Natural killer cell (primary cell): Measurements from ENCODE around the gene APBA1. TPM values are rescaled to one million over a fixed set of nuclear protein-coding genes. Genes with fewer than 3 reads are reported as not detected.

Experiments
- ATAC-seq, 3 donors: fragments of 150-1000 bp in 2 of 3; fragments of 200-7000 bp in 1 of 3; cut with Tn5 transposase; 1 replicate in 1 of 3; 2 replicates in 2 of 3; pipeline ENCODE4 v1.10.0; 2021; ENCODE audit warnings: mild to moderate bottlenecking in 2 of 3, moderate library complexity in 2 of 3
- DNase-seq, 2 donors: peaks; one replicate each; pipeline versions ENCODE4 v3.0.0 to v3.0.0-alpha.2; 2013 to 2021; ENCODE audit warnings: mixed read lengths in 1 of 2
- H3K27ac ChIP-seq: one replicate; pipeline ENCODE4 v1.5.1; 2013; ENCODE audit warnings: mild to moderate bottlenecking, low read length
- H3K27me3 ChIP-seq: one replicate; pipeline ENCODE4 v1.6.1; 2013; ENCODE audit warnings: low read length; ENCODE audit not compliant: control insufficient read depth, insufficient read depth
- H3K36me3 ChIP-seq: one replicate; pipeline ENCODE4 v1.6.1; 2013; ENCODE audit warnings: low read length; ENCODE audit not compliant: control insufficient read depth, insufficient read depth
- H3K4me1 ChIP-seq: one replicate; pipeline ENCODE4 v1.6.1; 2013; ENCODE audit warnings: low read length; ENCODE audit not compliant: control insufficient read depth, insufficient read depth
- H3K4me3 ChIP-seq: one replicate; pipeline ENCODE4 v1.5.1; 2013; ENCODE audit warnings: low read length
- H3K9me3 ChIP-seq: one replicate; pipeline ENCODE4 v1.6.1; 2013; ENCODE audit warnings: low read length; ENCODE audit not compliant: control insufficient read depth, insufficient read depth
- H3K27ac Mint-ChIP-seq, 2 donors: one replicate each; pipeline ENCODE4 v1.8.0; 2022; ENCODE audit warnings: mild to moderate bottlenecking in 2 of 2, mixed read lengths in 2 of 2, moderate library complexity in 1 of 2
- H3K27me3 Mint-ChIP-seq, 2 donors: one replicate each; pipeline ENCODE4 v1.8.0; 2022; ENCODE audit warnings: low read depth in 2 of 2, mixed read lengths in 2 of 2
- H3K36me3 Mint-ChIP-seq: one replicate; pipeline ENCODE4 v1.8.0; 2022; ENCODE audit warnings: mixed read lengths
- H3K4me1 Mint-ChIP-seq, 2 donors: one replicate each; pipeline ENCODE4 v1.8.0; 2022; ENCODE audit warnings: mixed read lengths in 2 of 2
- H3K4me3 Mint-ChIP-seq: one replicate; pipeline ENCODE4 v1.8.0; 2022; ENCODE audit warnings: mild to moderate bottlenecking, moderate library complexity, mixed read lengths
- H3K9me3 Mint-ChIP-seq, 2 donors: one replicate each; pipeline ENCODE4 v1.8.0; 2022; ENCODE audit warnings: mixed read lengths in 2 of 2
- CTCF ChIP-seq: fragments of 200-600 bp; IDR thresholded peaks from one replicate; pipeline ENCODE4 v1.8.0; 2022; ENCODE audit warnings: antibody characterized with exemption
- WGBS: methylation state at CpG from one replicate; pipeline ENCODE4 v1.1.7; 2013; ENCODE audit warnings: missing lambda C conversion rate; ENCODE audit not compliant: insufficient coverage; 5-methylcytosine and 5-hydroxymethylcytosine counted together
- intact Hi-C: fragments of 100-400 bp; cut with micrococcal nuclease; formaldehyde crosslinking; loops from one replicate; pipeline ENCODE4 v1.14.2; 2022
- total RNA-seq, 4 donors: library from RNA; stranded (reverse); fragments of 120-200 nt in 1 of 4; gene quantifications; one replicate each; pipeline versions ENCODE4 v1.2.3 to v1.2.4, GENCODE V29; 2013 to 2022

APBA1 gene
- total RNA-seq, 3 donors from 2014 or later (not counting 1 experiment from before 2014, with no cell fraction given), result 0.11 to 0.31 (median 0.13) TPM

GRCh38 chr9:69594180-69594579 is 78.0 kb downstream of the APBA1 start:
- no peaks in the 10 kb centered on the region for H3K27me3 ChIP-seq
- TF ChIP-seq CTCF, result no peak
- no peak for DNase-seq
- H3K9me3 ChIP-seq, result no peaks in the 10 kb centered on the region
- Mint-ChIP-seq H3K27me3 (peaks cover 5 to 12% of the 10 kb centered on the region in 2 donors), H3K36me3 (no peaks in the 10 kb centered on the region), H3K4me1 (no peaks in the 10 kb centered on the region), H3K4me3 (no peak overlapping the region), H3K9me3 (no peaks in the 10 kb centered on the region), H3K27ac (no peak overlapping the region)
- no peak overlapping the region for H3K4me3 ChIP-seq
- no peak for ATAC-seq
- intact Hi-C loops, result no loop called here
- 81% methylated on average over 2 of the region's 2 CpGs for WGBS
- no peak overlapping the region for H3K27ac ChIP-seq
- H3K4me1 ChIP-seq, result no peaks in the 10 kb centered on the region
- no peaks in the 10 kb centered on the region for H3K36me3 ChIP-seq

GRCh38 chr9:69593756-69594155 is 78.4 kb downstream of the APBA1 start:
- H3K27me3 ChIP-seq, result no peaks in the 10 kb centered on the region
- WGBS, result 96% methylated on average over 4 of the region's 5 CpGs
- no peak overlapping the region for H3K4me3 ChIP-seq
- H3K36me3 ChIP-seq, result no peaks in the 10 kb centered on the region
- H3K27ac ChIP-seq, result no peak overlapping the region
- Mint-ChIP-seq H3K4me1 (no peaks in the 10 kb centered on the region), H3K27me3 (peaks cover 5 to 12% of the 10 kb centered on the region in 2 donors), H3K4me3 (no peak overlapping the region), H3K36me3 (no peaks in the 10 kb centered on the region), H3K27ac (no peak overlapping the region), H3K9me3 (no peaks in the 10 kb centered on the region)
- H3K9me3 ChIP-seq, result no peaks in the 10 kb centered on the region
- no peak for DNase-seq
- H3K4me1 ChIP-seq, result no peaks in the 10 kb centered on the region
- no peak for ATAC-seq
- TF ChIP-seq CTCF, result no peak
- intact Hi-C loops, result no loop called here

GRCh38 chr9:69593301-69593700 is 78.9 kb downstream of the APBA1 start:
- ATAC-seq, result no peak
- Mint-ChIP-seq H3K36me3 (no peaks in the 10 kb centered on the region), H3K27ac (no peak overlapping the region), H3K4me1 (no peaks in the 10 kb centered on the region), H3K27me3 (peaks cover 5 to 12% of the 10 kb centered on the region in 2 donors), H3K4me3 (no peak overlapping the region), H3K9me3 (no peaks in the 10 kb centered on the region)
- 86% methylated on average over 2 of the region's 3 CpGs for WGBS
- no peak overlapping the region for H3K27ac ChIP-seq
- TF ChIP-seq CTCF, result no peak
- no peaks in the 10 kb centered on the region for H3K4me1 ChIP-seq
- H3K4me3 ChIP-seq, result no peak overlapping the region
- DNase-seq, result no peak
- no peaks in the 10 kb centered on the region for H3K27me3 ChIP-seq
- no peaks in the 10 kb centered on the region for H3K9me3 ChIP-seq
- intact Hi-C loops, result no loop called here
- no peaks in the 10 kb centered on the region for H3K36me3 ChIP-seq

GRCh38 chr9:69590266-69590665 is 81.9 kb downstream of the APBA1 start:
- Mint-ChIP-seq H3K27ac (no peak overlapping the region), H3K4me3 (no peak overlapping the region), H3K36me3 (no peaks in the 10 kb centered on the region), H3K4me1 (no peaks in the 10 kb centered on the region), H3K9me3 (no peaks in the 10 kb centered on the region), H3K27me3 (peaks cover 5 to 12% of the 10 kb centered on the region in 2 donors)
- Histone ChIP-seq H3K4me3 (no peak overlapping the region), H3K36me3 (no peaks in the 10 kb centered on the region), H3K4me1 (no peaks in the 10 kb centered on the region), H3K27ac (no peak overlapping the region), H3K27me3 (no peaks in the 10 kb centered on the region), H3K9me3 (no peaks in the 10 kb centered on the region)
- no peak for TF ChIP-seq CTCF
- ATAC-seq (no peak), DNase-seq (no peak)
- WGBS, result 79% methylated on average over 5 of the region's 5 CpGs
- intact Hi-C loops, result no loop called here
